OCI-LY7 (cell line): ENCODE data around the gene FLVCR2. TPM values are rescaled to one million over a fixed set of nuclear protein-coding genes. Genes with fewer than 3 reads are reported as not detected.
A peak's percentile ranks its signal among the peaks of the same experiment; 100 is the strongest.

Experiments used
- BruUV-seq: library from RNA; stranded (reverse); fragments of 400-500 nt; replicated peaks from 2 replicates; lab custom pipeline; 2021; lab: Mats Ljungman, UMichigan
- CTCF ChIA-PET: fragments of 300-600 bp; sonication (Branson Sonifier 250); formaldehyde crosslinking; loops from one replicate; lab custom pipeline; 2022; ENCODE audit warnings: antibody characterized with exemption; ENCODE audit not compliant: unreplicated experiment; lab: Charles Lee
- POLR2A ChIA-PET: fragments of 300-600 bp; sonication (Branson Sonifier 250); formaldehyde crosslinking; loops from one replicate; lab custom pipeline; 2022; ENCODE audit warnings: antibody characterized with exemption; lab: Charles Lee
- DNase-seq: peaks from one replicate; pipeline ENCODE4 v3.0.0-alpha.2; 2015; ENCODE audit warnings: low spot score
- H2AFZ ChIP-seq: fragments of 200-600 bp; sonication (generic), shearing (Covaris generic); 2 replicates; pipeline ENCODE4 v1.6.1; 2014; ENCODE audit warnings: mild to moderate bottlenecking, antibody characterized with exemption, low read length, moderate library complexity
- H3K27ac ChIP-seq: fragments of 200-600 bp; sonication (generic); 2 replicates; pipeline ENCODE4 v1.5.1; 2014; ENCODE audit warnings: mixed run types, low read depth, mild to moderate bottlenecking, moderate library complexity, low read length, inconsistent platforms; ENCODE audit not compliant: poor library complexity, severe bottlenecking
- H3K36me3 ChIP-seq: fragments of 200-600 bp; sonication (generic); 2 replicates; pipeline ENCODE4 v1.6.1; 2014; ENCODE audit warnings: mild to moderate bottlenecking, antibody characterized with exemption, low read length, moderate library complexity, mixed read lengths; ENCODE audit not compliant: insufficient read depth
- H3K4me1 ChIP-seq: fragments of 200-600 bp; sonication (generic); 2 replicates; pipeline ENCODE4 v1.5.1; 2014; ENCODE audit warnings: mild to moderate bottlenecking, low read length; ENCODE audit not compliant: insufficient read depth, poor library complexity, severe bottlenecking
- H3K4me2 ChIP-seq: fragments of 200-600 bp; sonication (generic); 2 replicates; pipeline ENCODE4 v1.6.1; 2014; ENCODE audit warnings: mild to moderate bottlenecking, low read length
- H3K4me3 ChIP-seq: fragments of 200-600 bp; sonication (generic); 2 replicates; pipeline ENCODE4 v1.5.1; 2014; ENCODE audit warnings: mild to moderate bottlenecking, low read depth, low read length; ENCODE audit not compliant: poor library complexity, severe bottlenecking
- H3K79me2 ChIP-seq: fragments of 200-600 bp; sonication (generic); 2 replicates; pipeline ENCODE4 v1.6.1; 2016; ENCODE audit warnings: low read depth, mild to moderate bottlenecking, low read length, moderate library complexity, mixed read lengths; ENCODE audit not compliant: insufficient read depth
- H3K9me2 ChIP-seq: fragments of 200-600 bp; sonication (generic); 2 replicates; pipeline ENCODE4 v1.6.1; 2016; ENCODE audit warnings: mild to moderate bottlenecking, low read length, mixed read lengths; ENCODE audit not compliant: insufficient read depth
- H3K9me3 ChIP-seq: fragments of 200-600 bp; sonication (generic); 2 replicates; pipeline ENCODE4 v1.6.1; 2014; ENCODE audit warnings: mild to moderate bottlenecking, mixed run types, low read length, mixed read lengths
- H4K20me1 ChIP-seq: fragments of 200-600 bp; sonication (generic); 2 replicates; pipeline ENCODE4 v1.6.1; 2014; ENCODE audit warnings: mild to moderate bottlenecking, antibody characterized with exemption, low read length, moderate library complexity, mixed read lengths; ENCODE audit not compliant: insufficient read depth
- EZH2phosphoT487 ChIP-seq: fragments of 200-600 bp; sonication (generic); IDR thresholded peaks from 2 replicates; pipeline ENCODE4 v1.6.1; 2018; ENCODE audit warnings: low read depth, borderline replicate concordance, mild to moderate bottlenecking, mixed run types, antibody characterized with exemption, low read length, moderate library complexity, mixed read lengths
- intact Hi-C: fragments of 100-400 bp; cut with micrococcal nuclease; formaldehyde crosslinking; loops from one replicate; pipeline ENCODE4 v1.10.0; 2022; ENCODE audit not compliant: unreplicated experiment
- total RNA-seq, 2 experiments: library from RNA; depleted of rRNA in 1 of 2; stranded (reverse); fragments of >200 nt in 1 of 2; shearing (Covaris generic) in 1 of 2; gene quantifications; 2 replicates each; pipeline ENCODE4 v1.2.3, GENCODE V29; 2014 to 2022
- TF ChIP-seq, protein P1 (sequence below): fragments of 200-600 bp; sonication (generic); conservative IDR thresholded peaks from 2 replicates; pipeline ENCODE4 v1.5.1; 2014; ENCODE audit warnings: mild to moderate bottlenecking, antibody characterized with exemption, low read length, moderate library complexity, mixed read lengths

The FLVCR2 gene
- total RNA-seq, 2 experiments from 2014 or later, result not detected

DNA sequence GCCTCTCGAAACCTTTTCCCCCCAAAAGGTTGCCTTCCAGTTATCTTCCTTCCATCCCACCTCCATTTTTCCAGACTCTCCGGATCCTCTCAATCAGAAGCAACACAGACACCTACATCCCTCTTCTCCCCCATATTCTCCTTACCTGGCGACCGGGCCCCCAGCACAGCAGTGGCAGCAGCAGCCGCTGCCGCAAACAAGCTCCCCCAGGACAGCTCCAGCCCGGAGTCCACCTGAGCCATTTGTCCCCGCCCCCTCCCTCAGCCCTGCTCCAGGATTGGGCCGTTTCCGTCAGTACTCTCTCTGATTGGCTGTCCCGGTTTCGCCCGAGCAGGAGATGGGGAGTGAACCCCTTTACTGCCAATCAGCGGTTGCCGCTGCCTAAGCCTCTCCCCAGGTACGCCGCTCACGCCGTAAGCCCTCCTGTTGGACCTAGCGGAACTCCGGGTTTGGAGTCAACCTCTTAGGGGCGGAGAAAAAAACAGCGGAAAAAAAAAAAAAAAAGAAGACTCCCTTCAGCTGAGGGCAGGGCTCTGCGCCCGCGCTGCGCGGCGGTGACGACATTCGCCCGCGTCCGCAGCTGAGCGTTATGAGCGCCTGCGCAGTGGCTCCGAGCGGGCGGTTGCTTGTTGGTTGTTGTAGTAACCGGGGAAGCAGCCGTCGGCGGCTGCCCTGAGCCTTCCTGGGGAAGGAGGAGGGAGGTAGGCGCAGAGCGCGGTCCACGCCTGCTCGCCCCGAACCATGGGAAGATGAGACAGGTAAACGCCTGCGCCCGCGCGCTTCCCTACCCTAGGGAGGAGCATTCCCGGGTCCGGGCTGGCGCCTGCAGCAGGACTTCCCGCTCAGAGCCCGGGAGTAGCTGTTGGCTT, 82.4 kb downstream of the FLVCR2 start, which contains the start of the genes ERG28 and TTLL5:
Gene ERG28, minus strand, starts transcription at position 247 of the 869 bp plus-strand sequence. CDS start 3,374 bp downstream, outside the sequence.
Gene TTLL5, plus strand, starts transcription at position 617 of the 869 bp plus-strand sequence. CDS start 1,904 bp downstream, outside the sequence.
- no peaks in the 10 kb centered on the region for H3K9me3 ChIP-seq
- no peak for TF ChIP-seq EZH2phosphoT487
- TF ChIP-seq, protein P1, sequence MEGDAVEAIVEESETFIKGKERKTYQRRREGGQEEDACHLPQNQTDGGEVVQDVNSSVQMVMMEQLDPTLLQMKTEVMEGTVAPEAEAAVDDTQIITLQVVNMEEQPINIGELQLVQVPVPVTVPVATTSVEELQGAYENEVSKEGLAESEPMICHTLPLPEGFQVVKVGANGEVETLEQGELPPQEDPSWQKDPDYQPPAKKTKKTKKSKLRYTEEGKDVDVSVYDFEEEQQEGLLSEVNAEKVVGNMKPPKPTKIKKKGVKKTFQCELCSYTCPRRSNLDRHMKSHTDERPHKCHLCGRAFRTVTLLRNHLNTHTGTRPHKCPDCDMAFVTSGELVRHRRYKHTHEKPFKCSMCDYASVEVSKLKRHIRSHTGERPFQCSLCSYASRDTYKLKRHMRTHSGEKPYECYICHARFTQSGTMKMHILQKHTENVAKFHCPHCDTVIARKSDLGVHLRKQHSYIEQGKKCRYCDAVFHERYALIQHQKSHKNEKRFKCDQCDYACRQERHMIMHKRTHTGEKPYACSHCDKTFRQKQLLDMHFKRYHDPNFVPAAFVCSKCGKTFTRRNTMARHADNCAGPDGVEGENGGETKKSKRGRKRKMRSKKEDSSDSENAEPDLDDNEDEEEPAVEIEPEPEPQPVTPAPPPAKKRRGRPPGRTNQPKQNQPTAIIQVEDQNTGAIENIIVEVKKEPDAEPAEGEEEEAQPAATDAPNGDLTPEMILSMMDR, result no peak
- peak within 1 kb of the TSS; percentile 95 for H3K4me3 ChIP-seq
- H3K9me2 ChIP-seq, result no peaks in the 10 kb centered on the region
- H3K4me2 ChIP-seq, result peak within 1 kb of the TSS; percentile 97
- ChIA-PET CTCF (interaction anchor here (0.6 to 1.0 kb wide), 2 partner anchors 13 to 24 kb away, joined by 3 read pairs; no protein-coding TSS in a partner anchor), POLR2A (interaction anchor here (0.6 to 2.1 kb wide), 15 partner anchors 10 to 1061 kb away, joined by 3 to 8 read pairs (median 3); no protein-coding TSS in a partner anchor)
- peaks cover 27% of the 10 kb centered on the region; the same call in 1 of the 2 replicates for H3K79me2 ChIP-seq
- peak within 1 kb of the TSS; percentile 97 for H2AFZ ChIP-seq
- H3K4me1 ChIP-seq, result peaks cover 18% of the 10 kb centered on the region
- BruUV-seq, result no TSS peak
- peak; percentile 98 for DNase-seq
- peaks cover 29% of the 10 kb centered on the region for H3K36me3 ChIP-seq
- peak within 1 kb of the TSS; percentile 56 for H3K27ac ChIP-seq
- intact Hi-C loops, result no loop called here
- no peaks in the 10 kb centered on the region for H4K20me1 ChIP-seq

DNA sequence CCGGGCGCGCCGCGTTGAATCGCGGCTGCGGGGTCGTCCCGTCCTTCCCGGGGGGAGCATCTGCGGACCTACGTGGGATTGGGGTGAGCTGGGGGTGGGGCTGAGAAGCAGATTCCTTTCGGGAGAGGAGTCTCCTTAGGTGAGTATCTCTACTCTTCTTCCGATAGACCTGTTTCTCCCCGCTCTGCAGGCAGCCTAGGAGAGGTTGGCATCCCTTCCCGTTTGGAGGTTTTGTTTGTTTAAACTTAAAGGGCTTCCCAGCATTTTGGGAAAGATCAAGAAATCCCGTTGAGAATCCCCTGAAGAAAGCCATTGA, 83.0 kb downstream of the FLVCR2 start:
- no peak for DNase-seq
- H2AFZ ChIP-seq, result peak overlapping the region; percentile 97
- H3K4me3 ChIP-seq, result peak overlapping the region; percentile 95
- no peaks in the 10 kb centered on the region for H3K9me3 ChIP-seq
- BruUV-seq, result no TSS peak
- H3K4me1 ChIP-seq, result peaks cover 18% of the 10 kb centered on the region
- H3K79me2 ChIP-seq, result peaks cover 27% of the 10 kb centered on the region; the same call in 1 of the 2 replicates
- intact Hi-C loops, result no loop called here
- ChIA-PET CTCF (no interaction called here), POLR2A (interaction anchor here (0.6 to 2.1 kb wide), 8 partner anchors 10 to 414 kb away, joined by 3 to 7 read pairs (median 4); no protein-coding TSS in a partner anchor)
- peak overlapping the region; percentile 56 for H3K27ac ChIP-seq
- H3K36me3 ChIP-seq, result peaks cover 26% of the 10 kb centered on the region
- no peaks in the 10 kb centered on the region for H3K9me2 ChIP-seq
- peak overlapping the region; percentile 73 for H3K4me2 ChIP-seq
- H4K20me1 ChIP-seq, result no peaks in the 10 kb centered on the region
- TF ChIP-seq, protein P1, result no peak
